ENCODE measurements around the gene NMRK1.

NMRK1 gene

GRCh38 chr9:75121914-75122558 lies 34.1 kb upstream of the NMRK1 start:
- Histone ChIP-seq H3K36me3 (ENCODE audit: control insufficient read depth in 2 of 2, insufficient read depth in 1 of 2, low read length in 2 of 2) (peaks cover 0 to 6% of the 10 kb centered on the region in 2 experiments; a peak in 1 of 3 replicates), H3K4me3 (ENCODE audit: low read depth, low read length) (no peak overlapping the region), H3K27ac (ENCODE audit: extremely low read depth, low read depth, low read length) (no peak overlapping the region), H3K9me3 (ENCODE audit: control insufficient read depth, insufficient read depth, low read depth, low read length) (no peaks in the 10 kb centered on the region), H3K4me1 (ENCODE audit: control insufficient read depth, insufficient read depth, low read length) (no peaks in the 10 kb centered on the region)
- ChIA-PET POLR2A (no interaction called here), CTCF (interaction anchor here (0.6 to 0.7 kb wide), 2 partner anchors 25 to 607 kb away, joined by 3 read pairs; no protein-coding TSS in a partner anchor)
- TF ChIP-seq ZNF777 (tag by site-specific recombination; IDR thresholded peaks at IDR 0.05; ENCODE audit: borderline replicate concordance) (no peak), ZNF626 (tag by site-specific recombination; IDR thresholded peaks at IDR 0.05) (no peak), ZNF677 (tag by site-specific recombination; IDR thresholded peaks at IDR 0.05) (no peak), ZNF10 (tag by site-specific recombination; IDR thresholded peaks at IDR 0.05) (no peak)

- TF ChIP-seq ZNF274 (IDR thresholded peaks at IDR 0.05; ENCODE audit: low read length): no peak
- no peak for TF ChIP-seq ZNF274 (tag by site-specific recombination; IDR thresholded peaks at IDR 0.05; ENCODE audit: borderline replicate concordance)
- TF ChIP-seq ZNF2 (tag by site-specific recombination; IDR thresholded peaks at IDR 0.05): no peak
- TF ChIP-seq ZNF670 (tag by site-specific recombination; IDR thresholded peaks at IDR 0.05; ENCODE audit: low read depth): no peak
- no peak for TF ChIP-seq ZNF416 (tag by site-specific recombination; IDR thresholded peaks at IDR 0.05)
- TF ChIP-seq ZNF354C (tag by site-specific recombination; IDR thresholded peaks at IDR 0.05; ENCODE audit: borderline replicate concordance, low read depth): no peak
- no peak for TF ChIP-seq MYNN (tag by site-specific recombination; IDR thresholded peaks at IDR 0.05; ENCODE audit: borderline replicate concordance)
- TF ChIP-seq ZNF518A (tag by site-specific recombination; conservative IDR thresholded peaks at IDR 0.05; ENCODE audit: low read depth): no peak
- TF ChIP-seq SALL2 (tag by site-specific recombination; IDR thresholded peaks at IDR 0.05; ENCODE audit: borderline replicate concordance): no peak
- no peak for TF ChIP-seq ZNF530 (tag by site-specific recombination; IDR thresholded peaks at IDR 0.05; ENCODE audit: low read depth)
- no peak for TF ChIP-seq ZNF112 (tag by site-specific recombination; IDR thresholded peaks at IDR 0.05)
- no peak for TF ChIP-seq SP3 (tag by site-specific recombination; IDR thresholded peaks at IDR 0.05)
- TF ChIP-seq ZBTB10 (tag by site-specific recombination; IDR thresholded peaks at IDR 0.05): no peak
- Histone ChIP-seq H3K4me3 (ENCODE audit: low read depth, low read length) (no peak overlapping the region), H3K27ac (ENCODE audit: extremely low read depth, low read depth, low read length) (no peak overlapping the region), H3K9me3 (ENCODE audit: control insufficient read depth, insufficient read depth, low read depth, low read length) (no peaks in the 10 kb centered on the region), H3K4me1 (ENCODE audit: control insufficient read depth, insufficient read depth, low read length) (no peaks in the 10 kb centered on the region), H3K36me3 (ENCODE audit: control insufficient read depth in 2 of 2, insufficient read depth in 1 of 2, low read length in 2 of 2) (peaks cover 0 to 6% of the 10 kb centered on the region in 2 experiments; a peak in 1 of 3 replicates)
- CTCF ChIA-PET: interaction anchor here (0.6 kb wide), 1 partner anchor 10 kb away, joined by 3 read pairs; no protein-coding TSS in a partner anchor
- POLR2A ChIA-PET: no interaction called here
Measured at GRCh38 chr9:75120686-75121085, 32.7 kb upstream of the NMRK1 start.

Measured in HEK293 (cell line).